Caco-2 (cell line): ENCODE results near the gene PEX14. TPM values are rescaled to one million over a fixed set of nuclear protein-coding genes. Genes with fewer than 3 reads are reported as not detected.

ENCODE experiments used
- BruUV-seq: library from RNA; stranded (reverse); fragments of 400-500 nt; replicated peaks from 2 replicates; lab custom pipeline; 2021; lab: Mats Ljungman, UMichigan
- CTCF ChIA-PET: fragments of 300-600 bp; sonication (Branson Sonifier 250); formaldehyde crosslinking; loops from one replicate; lab custom pipeline; 2022; ENCODE audit warnings: antibody characterized with exemption; lab: Charles Lee
- POLR2A ChIA-PET: fragments of 300-600 bp; sonication (Branson Sonifier 250); formaldehyde crosslinking; loops from one replicate; lab custom pipeline; 2022; ENCODE audit warnings: antibody characterized with exemption; lab: Charles Lee
- DNase-seq, 2 experiments: peaks; one replicate each; pipeline versions ENCODE4 v3.0.0 to v3.0.0-alpha.2; 2020 to 2022
- H3K27me3 ChIP-seq: replicated peaks from 2 replicates; pipeline ENCODE4 v1.6.0; 2011; ENCODE audit warnings: low read length; ENCODE audit not compliant: control insufficient read depth, insufficient read depth
- H3K36me3 ChIP-seq: 2 replicates; pipeline ENCODE4 v1.5.1; 2011; ENCODE audit warnings: low read length; ENCODE audit not compliant: control insufficient read depth, insufficient read depth
- H3K4me1 ChIP-seq: fragments of 250-450 bp; sonication (Bioruptor Pico); 2 replicates; pipeline ENCODE4 v1.5.1; 2020; ENCODE audit warnings: mild to moderate bottlenecking
- H3K4me3 ChIP-seq: 2 replicates; pipeline ENCODE4 v1.5.1; 2011; ENCODE audit warnings: low read depth, mild to moderate bottlenecking, control low read depth, low read length
- H3K9me3 ChIP-seq: fragments of 250-450 bp; sonication (Bioruptor Pico); 2 replicates; pipeline ENCODE4 v1.5.1; 2020; ENCODE audit warnings: mild to moderate bottlenecking, moderate library complexity
- H3K27ac Mint-ChIP-seq: one replicate; pipeline ENCODE4 v1.8.0; 2022; ENCODE audit warnings: mixed read lengths; ENCODE audit not compliant: unreplicated experiment
- H3K27me3 Mint-ChIP-seq: one replicate; pipeline ENCODE4 v1.8.0; 2022; ENCODE audit warnings: mixed read lengths; ENCODE audit not compliant: insufficient read depth, unreplicated experiment
- H3K36me3 Mint-ChIP-seq: one replicate; pipeline ENCODE4 v1.8.0; 2022; ENCODE audit warnings: mild to moderate bottlenecking, mixed read lengths; ENCODE audit not compliant: insufficient read depth, unreplicated experiment
- H3K4me1 Mint-ChIP-seq: one replicate; pipeline ENCODE4 v1.8.0; 2022; ENCODE audit warnings: low read depth, mixed read lengths; ENCODE audit not compliant: unreplicated experiment
- H3K4me3 Mint-ChIP-seq: one replicate; pipeline ENCODE4 v1.8.0; 2022; ENCODE audit warnings: mild to moderate bottlenecking, moderate library complexity, mixed read lengths; ENCODE audit not compliant: unreplicated experiment
- H3K9me3 Mint-ChIP-seq: one replicate; pipeline ENCODE4 v1.8.0; 2022; ENCODE audit warnings: mixed read lengths; ENCODE audit not compliant: unreplicated experiment
- CTCF ChIP-seq, 2 experiments: fragments of 200-600 bp in 1 of 2; IDR thresholded peaks; 1 replicate in 1 of 2; 2 replicates in 1 of 2; pipeline versions ENCODE4 v1.5.1 to v1.8.0; 2011 to 2022; ENCODE audit warnings: antibody characterized with exemption in 1 of 2, control low read depth in 1 of 2, inconsistent platforms in 1 of 2, low read depth in 1 of 2, low read length in 1 of 2, mild to moderate bottlenecking in 1 of 2, moderate library complexity in 1 of 2; ENCODE audit not compliant: insufficient read depth in 1 of 2, severe bottlenecking in 1 of 2, unreplicated experiment in 1 of 2
- intact Hi-C: fragments of 100-400 bp; cut with micrococcal nuclease; formaldehyde crosslinking; loops from one replicate; pipeline ENCODE4 v1.10.0; 2022; ENCODE audit not compliant: unreplicated experiment
- total RNA-seq: library from RNA; stranded (reverse); gene quantifications from 2 replicates; pipeline ENCODE4 v1.2.3, GENCODE V29; 2022

Gene PEX14
- total RNA-seq, 1 experiment from 2014 or later: 22.2 TPM

DNA sequence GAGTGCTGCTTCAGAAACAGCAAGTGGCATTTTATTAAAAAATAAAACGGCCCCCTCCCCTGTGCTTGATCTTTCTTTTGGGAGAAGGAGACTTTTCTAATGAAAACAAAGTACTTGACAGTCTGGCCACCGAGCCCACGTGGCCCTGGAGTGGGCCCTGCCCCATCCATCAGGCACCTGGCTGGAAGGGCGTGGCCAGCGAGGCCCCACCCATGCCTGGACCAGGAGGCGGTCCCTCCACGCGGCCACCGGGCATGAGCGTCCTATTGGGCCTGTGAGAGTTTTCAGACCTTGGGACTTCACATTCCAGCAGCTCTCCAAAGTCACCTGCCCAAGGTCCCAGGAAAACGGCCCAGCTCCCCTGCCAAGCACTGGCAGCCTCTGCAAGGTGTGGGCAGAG is 177.0 kb downstream of the PEX14 start:
- no TSS peak for BruUV-seq
- Histone ChIP-seq H3K36me3 (no peaks in the 10 kb centered on the region), H3K27me3 (no peaks in the 10 kb centered on the region), H3K9me3 (no peaks in the 10 kb centered on the region), H3K4me3 (no peak overlapping the region), H3K4me1 (no peaks in the 10 kb centered on the region)
- Mint-ChIP-seq H3K36me3 (no peaks in the 10 kb centered on the region), H3K9me3 (no peaks in the 10 kb centered on the region), H3K4me1 (no peaks in the 10 kb centered on the region), H3K27me3 (no peaks in the 10 kb centered on the region), H3K27ac (no peak overlapping the region), H3K4me3 (no peak overlapping the region)
- no peak for TF ChIP-seq CTCF (IDR thresholded peaks at IDR 0.05; ENCODE audit: insufficient read depth in 1 of 2, low read depth in 1 of 2, low read length in 1 of 2, severe bottlenecking in 1 of 2, unreplicated experiment in 1 of 2)
- CTCF ChIA-PET: no interaction called here
- POLR2A ChIA-PET: no interaction called here
- intact Hi-C loops: no loop called here
- peak in 1 of 2 experiments; percentile 12 for DNase-seq

- no peaks in the 10 kb centered on the region for H3K27me3 ChIP-seq
- Mint-ChIP-seq H3K9me3 (no peaks in the 10 kb centered on the region), H3K4me1 (no peaks in the 10 kb centered on the region), H3K4me3 (no peak overlapping the region), H3K27ac (no peak overlapping the region), H3K36me3 (no peaks in the 10 kb centered on the region), H3K27me3 (no peaks in the 10 kb centered on the region)
- CTCF ChIA-PET: no interaction called here
- DNase-seq: no peak
- H3K4me3 ChIP-seq: no peak overlapping the region
- POLR2A ChIA-PET: no interaction called here
- no peaks in the 10 kb centered on the region for H3K9me3 ChIP-seq
- TF ChIP-seq CTCF (IDR thresholded peaks at IDR 0.05; ENCODE audit: insufficient read depth in 1 of 2, low read depth in 1 of 2, low read length in 1 of 2, severe bottlenecking in 1 of 2, unreplicated experiment in 1 of 2): no peak
- intact Hi-C loops: no loop called here
- H3K4me1 ChIP-seq: no peaks in the 10 kb centered on the region
- BruUV-seq: no TSS peak
- H3K36me3 ChIP-seq: no peaks in the 10 kb centered on the region
Observed at GRCh38 chr1:10652626-10653025, 177.9 kb downstream of the PEX14 start.

DNA sequence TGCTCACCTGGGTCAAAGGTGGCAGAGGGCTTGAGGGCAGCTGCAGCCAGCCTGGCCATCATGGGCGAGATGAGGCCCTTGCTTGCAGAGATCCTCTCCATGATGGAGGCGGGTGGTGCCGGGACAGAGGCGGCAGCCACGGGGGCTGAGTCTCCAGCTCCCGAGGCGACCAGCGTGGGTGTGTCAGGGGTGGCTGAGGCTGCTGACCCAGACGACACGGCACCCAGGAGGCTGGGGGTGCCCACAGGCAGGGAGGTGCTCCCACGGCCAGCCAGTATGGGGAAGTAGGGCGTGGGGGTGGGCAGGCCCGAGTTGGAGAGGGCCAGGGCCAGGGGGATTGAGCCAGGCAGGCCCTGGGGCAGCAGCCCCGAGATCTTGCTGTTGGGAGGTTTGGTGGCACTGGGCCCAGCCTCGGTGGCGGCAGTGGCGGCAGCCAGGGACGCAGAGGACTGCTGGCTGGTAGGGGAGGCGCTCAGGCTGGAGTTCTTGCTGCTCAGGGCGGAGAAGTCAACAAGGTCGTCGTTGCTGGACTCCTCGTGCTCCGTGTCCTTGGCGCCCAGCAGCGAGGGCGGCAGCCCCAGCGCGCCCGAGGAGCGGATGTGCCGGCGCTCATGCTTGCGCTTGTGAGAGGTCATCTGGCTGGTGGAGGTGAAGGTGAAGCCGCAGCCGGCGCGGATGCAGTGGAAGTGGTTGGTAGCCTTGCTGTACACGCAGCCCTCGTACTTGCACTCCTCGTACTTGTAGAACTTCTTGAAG is 178.8 kb downstream of the PEX14 start:
- no peaks in the 10 kb centered on the region for H3K27me3 Mint-ChIP-seq
- H3K27ac Mint-ChIP-seq: no peak overlapping the region
- no peaks in the 10 kb centered on the region for H3K36me3 Mint-ChIP-seq
- Histone ChIP-seq H3K4me1 (no peaks in the 10 kb centered on the region), H3K9me3 (no peaks in the 10 kb centered on the region), H3K4me3 (no peak overlapping the region), H3K27me3 (no peaks in the 10 kb centered on the region), H3K36me3 (no peaks in the 10 kb centered on the region)
- POLR2A ChIA-PET: interaction anchor here (0.6 kb wide), 1 partner anchor 35 kb away, joined by 3 read pairs; no protein-coding TSS in a partner anchor
- no peaks in the 10 kb centered on the region for H3K4me1 Mint-ChIP-seq
- DNase-seq: no peak
- no peak overlapping the region for H3K4me3 Mint-ChIP-seq
- no peaks in the 10 kb centered on the region for H3K9me3 Mint-ChIP-seq
- CTCF ChIA-PET: no interaction called here
- intact Hi-C loops: no loop called here
- no TSS peak for BruUV-seq
- no peak for TF ChIP-seq CTCF (IDR thresholded peaks at IDR 0.05; ENCODE audit: insufficient read depth in 1 of 2, low read depth in 1 of 2, low read length in 1 of 2, severe bottlenecking in 1 of 2, unreplicated experiment in 1 of 2)
